ENCODE data around the gene CDH23.

CDH23 gene

GRCh38 chr10:71630168-71630567, 233.4 kb downstream of the CDH23 start:
- no peak for DNase-seq

- no peak for DNase-seq
Measured at GRCh38 chr10:71631007-71631861, 234.5 kb downstream of the CDH23 start.

- DNase-seq: no peak
Measured at GRCh38 chr10:71632200-71632820, 235.6 kb downstream of the CDH23 start.

- no peak for DNase-seq
Measured at GRCh38 chr10:71632896-71633600, 236.3 kb downstream of the CDH23 start.

- no peak for DNase-seq
Measured at GRCh38 chr10:71633920-71634319, 237.2 kb downstream of the CDH23 start.

GRCh38 chr10:71634531-71635164, 237.9 kb downstream of the CDH23 start:
- DNase-seq: no peak

GRCh38 chr10:71635251-71635866, 238.6 kb downstream of the CDH23 start:
- no peak for DNase-seq

GRCh38 chr10:71635867-71636266, 239.1 kb downstream of the CDH23 start:
- DNase-seq: no peak

- DNase-seq: no peak
Measured at GRCh38 chr10:71636588-71636987, 239.9 kb downstream of the CDH23 start.

GRCh38 chr10:71637305-71637704, 240.6 kb downstream of the CDH23 start:
- no peak for DNase-seq

- DNase-seq: no peak
Measured at GRCh38 chr10:71638064-71638821, 241.5 kb downstream of the CDH23 start.

GRCh38 chr10:71638822-71639719, 242.4 kb downstream of the CDH23 start:
- no peak for DNase-seq

- DNase-seq: no peak
Measured at GRCh38 chr10:71640607-71641006, 243.9 kb downstream of the CDH23 start.

- no peak for DNase-seq
Measured at GRCh38 chr10:71641449-71641848, 244.7 kb downstream of the CDH23 start.

GRCh38 chr10:71641986-71642385, 245.3 kb downstream of the CDH23 start:
- no peak for DNase-seq

- no peak for DNase-seq
Measured at GRCh38 chr10:71643904-71644303, 247.2 kb downstream of the CDH23 start.

GRCh38 chr10:71644307-71645180, 247.8 kb downstream of the CDH23 start:
- no peak for DNase-seq

- no peak for DNase-seq
Measured at GRCh38 chr10:71645185-71645584, 248.5 kb downstream of the CDH23 start.

GRCh38 chr10:71646037-71646436, 249.3 kb downstream of the CDH23 start:
- DNase-seq: no peak

Measured in SHP77 (cell line).